ENCODE data around the gene RBFOX2. TPM values are rescaled to one million over a fixed set of nuclear protein-coding genes. Genes with fewer than 3 reads are reported as not detected.
"Not testable (repeated sequence)": the region's sequence is repeated elsewhere in the genome, so short reads cannot be mapped to it uniquely, and the experiment has no call there.

The RBFOX2 gene
- total and polyA plus RNA-seq, 2 donors (not counting 3 experiments of a cell fraction or from before 2014, with no cell fraction given), result 125 to 142 TPM

- intact Hi-C loops (cut with micrococcal nuclease), result loop anchor here (10.0 kb wide), 1 partner anchor 247 kb away; no protein-coding TSS in a partner anchor
- TF ChIP-seq CTCF (IDR thresholded peaks at IDR 0.05; ENCODE audit: extremely low read depth in 1 of 2, insufficient read depth in 1 of 2, low read depth in 1 of 2, low read length in 2 of 2) (no peak), POLR2AphosphoS5 (IDR thresholded peaks at IDR 0.05; ENCODE audit: insufficient read depth, low read depth, low read length) (no peak), FOS (IDR thresholded peaks at IDR 0.05; ENCODE audit: borderline replicate concordance, insufficient read depth, low read length) (no peak), MYC (IDR thresholded peaks at IDR 0.05; ENCODE audit: low read depth, low read length) (no peak), POLR2A (IDR thresholded peaks at IDR 0.05; ENCODE audit: low read depth, low read length) (no peak), EZH2 (IDR thresholded peaks at IDR 0.05; ENCODE audit: borderline replicate concordance, low read depth, low read length, severe bottlenecking) (no peak), GATA2 (IDR thresholded peaks at IDR 0.05; ENCODE audit: insufficient read depth, insufficient read length, low read depth, low read length) (no peak), MAX (IDR thresholded peaks at IDR 0.05; ENCODE audit: insufficient read depth, insufficient read length) (no peak), JUN (IDR thresholded peaks at IDR 0.05; ENCODE audit: borderline replicate concordance, insufficient read depth, insufficient read length, low read depth) (no peak)
- peaks cover 4% of the 10 kb centered on the region for H4K20me1 ChIP-seq (replicated peaks; ENCODE audit: control insufficient read depth, extremely low read depth, insufficient read depth, low read length)
Measured at GRCh38 chr22:36021606-36022153, 6.9 kb downstream of the RBFOX2 start.

GRCh38 chr22:36020865-36021264, 7.8 kb downstream of the RBFOX2 start:
- DNase-seq (ENCODE audit: low read depth, low spot score); BruUV-seq (replicated peaks); H3K27ac ChIP-seq (ENCODE audit: insufficient read depth, low read depth, low read length); H3K36me3 ChIP-seq (ENCODE audit: control insufficient read depth in 2 of 2, extremely low read depth in 1 of 2, insufficient read depth in 2 of 2, low read length in 2 of 2); H3K4me2 ChIP-seq (ENCODE audit: insufficient read depth, low read length); H3K27me3 ChIP-seq (ENCODE audit: control insufficient read depth in 2 of 2, insufficient read depth in 2 of 2, low read length in 2 of 2); H3K9me3 ChIP-seq (replicated peaks; ENCODE audit: control insufficient read depth, insufficient read depth, low read length); H3K4me3 ChIP-seq (replicated peaks in 1 of 3; ENCODE audit: insufficient read depth in 1 of 3, low read depth in 1 of 3, low read length in 3 of 3); CTCF ChIA-PET; H3K4me1 ChIP-seq (ENCODE audit: control insufficient read depth, extremely low read depth, insufficient read depth, low read length); H2AFZ ChIP-seq (ENCODE audit: low read depth, low read length); dilution Hi-C loops (cut with MboI; ENCODE audit: extremely low pct_ligation_motif_present, low sequenced_read_pairs); POLR2A ChIA-PET; H4K20me1 ChIP-seq (replicated peaks; ENCODE audit: control insufficient read depth, extremely low read depth, insufficient read depth, low read length); FAIRE-seq; H3K9ac ChIP-seq (replicated peaks; ENCODE audit: extremely low read depth, insufficient read depth, low read length); H3K9me1 ChIP-seq (replicated peaks; ENCODE audit: control insufficient read depth, extremely low read depth, insufficient read depth, low read length): not testable (repeated sequence)
- intact Hi-C loops (cut with micrococcal nuclease), result loop anchor here (10.0 kb wide), 1 partner anchor 246 kb away; no protein-coding TSS in a partner anchor
- H3K79me2 ChIP-seq (ENCODE audit: control insufficient read depth, insufficient read depth, low read length), result peaks cover 72% of the 10 kb centered on the region

More at GRCh38 chr22:36021606-36022153, 6.9 kb downstream of the RBFOX2 start:
- H3K9me1 ChIP-seq (replicated peaks; ENCODE audit: control insufficient read depth, extremely low read depth, insufficient read depth, low read length), result no peaks in the 10 kb centered on the region
- DNase-seq (ENCODE audit: low read depth, low spot score), result no peak
- H2AFZ ChIP-seq (ENCODE audit: low read depth, low read length), result no peak overlapping the region
- no peaks in the 10 kb centered on the region for H3K27me3 ChIP-seq (ENCODE audit: control insufficient read depth in 2 of 2, insufficient read depth in 2 of 2, low read length in 2 of 2)
- H3K27ac ChIP-seq (ENCODE audit: insufficient read depth, low read depth, low read length), result no peak overlapping the region
- BruUV-seq (replicated peaks), result no TSS peak
- no peak overlapping the region for H3K4me2 ChIP-seq (ENCODE audit: insufficient read depth, low read length)
- peaks cover 72% of the 10 kb centered on the region for H3K79me2 ChIP-seq (ENCODE audit: control insufficient read depth, insufficient read depth, low read length)
- ChIA-PET POLR2A (no interaction called here), CTCF (interaction anchor here (2.2 to 2.8 kb wide), 2 partner anchors 44 to 91 kb away, joined by 11 read pairs; no protein-coding TSS in a partner anchor)
- peaks cover 6% of the 10 kb centered on the region for H3K4me1 ChIP-seq (ENCODE audit: control insufficient read depth, extremely low read depth, insufficient read depth, low read length)
- dilution Hi-C loops (cut with MboI; ENCODE audit: extremely low pct_ligation_motif_present, low sequenced_read_pairs), result no loop called here
- H3K9ac ChIP-seq (replicated peaks; ENCODE audit: extremely low read depth, insufficient read depth, low read length), result no peak overlapping the region
- H3K4me3 ChIP-seq (replicated peaks in 1 of 3; ENCODE audit: insufficient read depth in 1 of 3, low read depth in 1 of 3, low read length in 3 of 3), result no peak overlapping the region
- H3K36me3 ChIP-seq (ENCODE audit: control insufficient read depth in 2 of 2, extremely low read depth in 1 of 2, insufficient read depth in 2 of 2, low read length in 2 of 2), result peaks cover 0 to 2% of the 10 kb centered on the region in 2 experiments
- no peaks in the 10 kb centered on the region for H3K9me3 ChIP-seq (replicated peaks; ENCODE audit: control insufficient read depth, insufficient read depth, low read length)
- FAIRE-seq, result no peak
